Measurements from ENCODE around the gene USP15. TPM values are rescaled to one million over a fixed set of nuclear protein-coding genes. Genes with fewer than 3 reads are reported as not detected.

Gene USP15
- total RNA-seq, 4 donors from 2014 or later = 26.4 to 72.0 (median 63.8) TPM

DNA sequence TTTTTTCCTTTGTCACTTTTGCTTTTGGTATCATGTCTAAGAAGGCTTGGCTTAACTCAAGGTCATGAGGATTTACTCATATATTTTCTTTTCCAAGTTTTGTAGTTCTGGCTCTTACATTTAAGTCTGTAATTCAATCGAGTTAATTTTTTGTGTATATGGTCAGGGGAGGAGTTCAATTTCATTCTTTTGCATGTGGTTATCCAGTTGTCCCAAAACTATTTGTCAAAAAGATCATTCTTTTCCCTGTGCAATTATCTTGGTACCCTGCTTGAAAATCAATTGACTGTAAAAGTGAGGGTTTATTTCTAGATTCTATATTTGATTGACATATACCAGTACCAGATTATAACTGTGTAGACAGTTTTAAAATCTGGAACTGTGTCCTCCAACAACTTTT is 10.2 kb downstream of the USP15 start:
- Histone ChIP-seq H3K4me1 (peaks cover 0 to 80% (median 11%) of the 10 kb centered on the region in 3 donors), H3K9me3 (no peaks in the 10 kb centered on the region), H3K27me3 (no peaks in the 10 kb centered on the region), H3K4me3 (no peak overlapping the region), H3K27ac (no peak overlapping the region), H3K36me3 (no peaks in the 10 kb centered on the region)
- TF ChIP-seq POLR2A (IDR thresholded peaks at IDR 0.05) = no peak
- TF ChIP-seq CTCF (IDR thresholded peaks at IDR 0.05) = no peak
- intact Hi-C loops (cut with DNase I) = no loop called here
- DNase-seq = no peak
- WGBS, 2 donors = 40 to 45% methylated on average over 1 of the region's 1 CpG

GRCh38 chr12:62270872-62271271 is 10.7 kb downstream of the USP15 start:
- H3K27me3 ChIP-seq = no peaks in the 10 kb centered on the region
- H3K27ac ChIP-seq = no peak overlapping the region
- no peak for DNase-seq
- no peaks in the 10 kb centered on the region for H3K36me3 ChIP-seq
- WGBS, 2 donors = 62 to 71% methylated on average over 4 of the region's 4 CpGs
- TF ChIP-seq CTCF (IDR thresholded peaks at IDR 0.05) = no peak
- TF ChIP-seq POLR2A (IDR thresholded peaks at IDR 0.05) = no peak
- no peak overlapping the region for H3K4me3 ChIP-seq
- intact Hi-C loops (cut with DNase I) = no loop called here
- H3K4me1 ChIP-seq = peaks cover 0 to 80% (median 14%) of the 10 kb centered on the region in 3 donors
- H3K9me3 ChIP-seq = no peaks in the 10 kb centered on the region

DNA sequence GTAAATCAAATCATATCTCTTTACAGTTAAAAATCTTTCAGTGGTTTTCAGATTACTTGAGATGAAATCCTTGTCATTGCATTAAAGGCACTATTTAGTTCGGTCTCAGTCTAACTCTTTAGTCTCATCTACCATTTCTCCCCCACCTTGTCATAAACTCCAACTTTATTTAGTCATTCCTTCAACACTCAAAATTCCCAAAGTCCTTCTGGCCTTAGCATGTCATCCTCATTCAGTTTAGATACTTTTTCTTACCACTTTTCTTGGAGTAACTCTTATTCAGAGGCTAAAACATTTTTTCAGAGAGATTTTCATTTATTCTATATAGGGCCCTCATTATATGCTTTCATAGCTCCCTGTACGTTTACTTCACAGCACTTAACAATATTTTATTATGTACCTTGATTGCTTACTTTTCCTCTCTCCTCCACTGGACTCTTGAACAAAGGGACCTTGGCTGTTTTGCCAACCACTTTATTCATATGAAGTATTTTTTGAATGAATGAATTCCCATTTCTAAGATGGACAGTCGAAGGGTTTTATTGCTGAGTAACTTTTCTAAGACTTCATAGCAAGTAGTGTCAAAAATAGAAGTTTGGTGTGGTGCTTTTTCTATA is 12.8 kb downstream of the USP15 start:
- Histone ChIP-seq H3K4me3 (no peak overlapping the region), H3K27me3 (no peaks in the 10 kb centered on the region), H3K9me3 (no peaks in the 10 kb centered on the region), H3K4me1 (peaks cover 0 to 75% (median 11%) of the 10 kb centered on the region in 3 donors), H3K27ac (no peak overlapping the region), H3K36me3 (no peaks in the 10 kb centered on the region)
- intact Hi-C loops (cut with DNase I) = no loop called here
- TF ChIP-seq CTCF (IDR thresholded peaks at IDR 0.05) = no peak
- TF ChIP-seq POLR2A (IDR thresholded peaks at IDR 0.05) = no peak
- no peak for DNase-seq
- 72 to 74% methylated on average over 3 of the region's 3 CpGs for WGBS, 2 donors

DNA sequence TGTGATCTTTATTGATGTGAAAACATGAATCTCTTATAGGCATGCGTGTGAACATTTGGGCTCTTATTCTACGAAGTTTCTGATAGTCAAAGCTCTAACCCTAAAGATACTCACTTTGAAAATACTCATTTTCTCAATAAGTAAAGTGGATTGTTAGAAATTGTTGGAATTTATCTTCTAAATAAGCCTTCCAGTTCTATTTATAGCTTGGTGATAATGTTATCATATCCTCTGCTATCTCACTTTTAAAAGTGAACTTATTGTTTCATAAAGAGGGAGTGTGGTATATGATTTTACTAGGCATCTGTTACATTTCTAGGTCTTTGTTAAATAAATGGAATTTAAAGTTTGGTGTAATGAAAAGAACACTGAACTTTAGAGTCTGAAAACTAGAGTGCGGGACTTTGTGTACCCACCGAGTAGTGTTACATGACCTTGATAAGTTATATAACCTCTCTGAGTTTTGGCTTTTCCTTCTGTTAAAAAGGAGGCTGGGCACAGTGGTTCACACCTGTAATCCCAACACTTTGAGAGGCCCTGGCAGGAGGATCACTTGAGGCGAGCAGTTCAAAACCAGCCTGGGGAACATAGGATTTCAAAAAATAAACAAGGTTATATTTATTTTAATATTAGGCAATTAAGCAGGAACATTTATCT is 13.6 kb downstream of the USP15 start:
- H3K27ac ChIP-seq = no peak overlapping the region
- intact Hi-C loops (cut with DNase I) = no loop called here
- DNase-seq = no peak
- H3K36me3 ChIP-seq = no peaks in the 10 kb centered on the region
- WGBS, 2 donors = 91 to 92% methylated on average over 5 of the region's 5 CpGs
- TF ChIP-seq CTCF (IDR thresholded peaks at IDR 0.05) (no peak), POLR2A (IDR thresholded peaks at IDR 0.05) (no peak)
- H3K9me3 ChIP-seq = no peaks in the 10 kb centered on the region
- H3K4me1 ChIP-seq = peaks cover 0 to 67% (median 10%) of the 10 kb centered on the region in 3 donors
- H3K4me3 ChIP-seq = no peak overlapping the region
- no peaks in the 10 kb centered on the region for H3K27me3 ChIP-seq

DNA sequence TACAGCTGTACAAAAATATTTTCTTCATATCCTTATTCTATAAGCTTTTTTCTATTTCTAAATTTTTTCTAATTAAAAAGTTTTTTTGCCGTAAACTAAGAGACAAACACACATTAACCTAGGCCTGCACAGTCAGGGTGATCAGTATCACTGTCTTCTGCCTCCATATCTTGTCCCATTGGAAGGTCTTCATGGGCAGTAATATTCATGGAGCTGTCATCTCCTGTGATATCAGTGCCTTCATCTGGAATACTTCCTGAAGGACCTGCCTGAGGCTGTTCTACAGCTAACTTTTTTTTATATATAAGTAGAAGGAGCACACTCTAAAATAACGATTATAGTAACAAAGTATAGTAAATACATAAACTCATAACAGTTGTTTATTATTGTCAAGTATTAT is 17.8 kb downstream of the USP15 start:
- no peaks in the 10 kb centered on the region for H3K9me3 ChIP-seq
- intact Hi-C loops (cut with DNase I) = no loop called here
- peaks cover 0 to 50% (median 5%) of the 10 kb centered on the region in 3 donors for H3K4me1 ChIP-seq
- no peaks in the 10 kb centered on the region for H3K27me3 ChIP-seq
- DNase-seq = no peak
- WGBS, 2 donors = 82 to 90% methylated on average over 2 of the region's 2 CpGs
- TF ChIP-seq CTCF (IDR thresholded peaks at IDR 0.05) (no peak), POLR2A (IDR thresholded peaks at IDR 0.05) (no peak)
- no peak overlapping the region for H3K4me3 ChIP-seq
- H3K27ac ChIP-seq = no peak overlapping the region
- no peaks in the 10 kb centered on the region for H3K36me3 ChIP-seq
